Breast epithelium (tissue), 3 donors: ENCODE data around the gene JMJD1C.

ENCODE experiments used
- CTCF ChIP-seq, 3 donors: fragments of 450-650 bp; IDR thresholded peaks; one replicate each; pipeline ENCODE4 v1.5.1; 2016 to 2017; ENCODE audit warnings: antibody characterized with exemption in 3 of 3, mild to moderate bottlenecking in 3 of 3, moderate library complexity in 3 of 3
- POLR2A ChIP-seq: fragments of 450-650 bp; IDR thresholded peaks from one replicate; pipeline ENCODE4 v1.6.1; 2016; ENCODE audit warnings: antibody characterized with exemption, mild to moderate bottlenecking, moderate library complexity

GRCh38 chr10:63265222-63265617 lies 200.6 kb downstream of the JMJD1C start:
- TF ChIP-seq CTCF (IDR thresholded peaks at IDR 0.05) (no peak), POLR2A (no peak)
